CD4-positive, alpha-beta T cell treated with Interferon alpha-2 for 1 hour (primary cell): ENCODE results near the gene MYO7A.

Experiments
- DNase-seq, 2 donors: peaks; one replicate each; pipeline ENCODE4 v3.0.0-alpha.2; 2020 to 2022

Gene MYO7A

DNA sequence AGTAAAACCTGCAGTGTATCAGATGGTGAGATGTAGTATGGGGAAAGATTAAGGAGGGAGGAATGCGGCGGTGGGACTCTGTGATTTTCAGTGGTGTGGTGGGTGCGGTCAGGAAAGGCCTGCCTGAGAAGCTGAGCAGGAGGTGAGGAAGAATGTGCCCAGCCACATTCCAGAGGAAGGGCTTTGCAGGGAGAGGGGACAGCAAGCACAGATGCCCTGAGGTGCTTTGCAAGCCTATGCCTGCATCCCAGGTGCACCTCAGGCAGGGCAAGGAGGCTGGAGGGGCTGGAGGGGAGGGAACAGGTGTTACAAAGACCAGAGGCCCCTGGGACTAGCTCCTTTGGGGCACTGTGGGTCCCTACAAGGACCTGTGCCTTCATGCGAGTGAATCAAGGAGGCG, 42.1 kb downstream of the MYO7A start:
- DNase-seq, result no peak

DNA sequence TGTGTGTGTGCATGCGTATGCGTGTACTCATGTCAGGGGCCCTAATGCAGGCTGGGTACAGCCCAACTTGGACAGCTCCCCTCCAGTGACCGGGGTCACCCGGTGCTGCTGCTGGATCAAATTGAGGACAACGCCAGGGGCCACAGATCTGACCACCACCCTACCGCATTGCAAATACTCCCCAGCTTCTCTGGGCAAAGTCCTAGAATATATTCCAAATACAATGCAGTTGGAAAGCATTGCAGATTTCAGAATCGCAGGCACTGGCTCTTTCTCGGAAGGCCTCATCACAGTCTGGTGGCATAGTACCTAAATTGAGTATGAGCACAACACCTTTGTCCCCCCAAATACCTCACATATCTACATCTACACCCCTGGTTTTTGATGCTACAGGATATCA, 43.2 kb downstream of the MYO7A start:
- DNase-seq, result no peak

- DNase-seq, result no peak
Observed at GRCh38 chr11:77171885-77172665, 44.0 kb downstream of the MYO7A start.

- no peak for DNase-seq
Observed at GRCh38 chr11:77172666-77172982, 44.6 kb downstream of the MYO7A start.

DNA sequence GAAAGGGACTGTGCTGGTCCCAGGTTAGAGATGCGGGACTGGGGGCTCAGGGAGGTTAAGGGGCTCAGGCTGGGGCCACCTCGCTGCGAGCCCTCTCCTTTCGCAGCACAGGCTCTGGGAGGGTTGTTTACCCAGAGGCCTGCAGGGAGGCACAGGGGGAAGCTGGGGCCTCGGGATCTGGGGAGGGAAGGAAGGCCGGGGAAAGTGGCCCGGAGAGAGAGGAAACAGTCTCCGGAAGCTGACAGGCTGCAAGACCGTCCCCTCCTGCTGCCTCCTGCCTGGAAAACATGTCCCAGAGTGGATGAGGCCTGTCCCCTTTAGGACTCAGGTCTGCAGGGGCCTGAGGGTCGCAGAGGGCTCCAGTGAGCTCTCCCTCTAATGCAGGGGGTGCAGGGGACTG, 45.4 kb downstream of the MYO7A start:
- no peak for DNase-seq

DNA sequence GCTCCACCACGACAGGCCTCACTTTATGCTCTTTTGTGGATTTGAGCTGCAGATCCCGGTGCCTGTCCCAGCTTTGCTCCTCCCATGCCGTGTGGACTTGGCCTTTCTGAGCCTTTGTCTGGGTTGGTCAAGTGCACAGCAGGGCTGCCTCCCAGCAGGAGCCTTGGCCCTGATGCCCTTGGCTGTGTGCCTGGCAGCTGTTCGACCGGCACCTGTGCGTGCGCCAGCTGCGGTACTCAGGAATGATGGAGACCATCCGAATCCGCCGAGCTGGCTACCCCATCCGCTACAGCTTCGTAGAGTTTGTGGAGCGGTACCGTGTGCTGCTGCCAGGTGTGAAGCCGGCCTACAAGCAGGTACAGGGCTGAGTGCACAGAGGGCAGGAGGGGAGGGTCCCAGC, 46.5 kb downstream of the MYO7A start:
- no peak for DNase-seq

DNA sequence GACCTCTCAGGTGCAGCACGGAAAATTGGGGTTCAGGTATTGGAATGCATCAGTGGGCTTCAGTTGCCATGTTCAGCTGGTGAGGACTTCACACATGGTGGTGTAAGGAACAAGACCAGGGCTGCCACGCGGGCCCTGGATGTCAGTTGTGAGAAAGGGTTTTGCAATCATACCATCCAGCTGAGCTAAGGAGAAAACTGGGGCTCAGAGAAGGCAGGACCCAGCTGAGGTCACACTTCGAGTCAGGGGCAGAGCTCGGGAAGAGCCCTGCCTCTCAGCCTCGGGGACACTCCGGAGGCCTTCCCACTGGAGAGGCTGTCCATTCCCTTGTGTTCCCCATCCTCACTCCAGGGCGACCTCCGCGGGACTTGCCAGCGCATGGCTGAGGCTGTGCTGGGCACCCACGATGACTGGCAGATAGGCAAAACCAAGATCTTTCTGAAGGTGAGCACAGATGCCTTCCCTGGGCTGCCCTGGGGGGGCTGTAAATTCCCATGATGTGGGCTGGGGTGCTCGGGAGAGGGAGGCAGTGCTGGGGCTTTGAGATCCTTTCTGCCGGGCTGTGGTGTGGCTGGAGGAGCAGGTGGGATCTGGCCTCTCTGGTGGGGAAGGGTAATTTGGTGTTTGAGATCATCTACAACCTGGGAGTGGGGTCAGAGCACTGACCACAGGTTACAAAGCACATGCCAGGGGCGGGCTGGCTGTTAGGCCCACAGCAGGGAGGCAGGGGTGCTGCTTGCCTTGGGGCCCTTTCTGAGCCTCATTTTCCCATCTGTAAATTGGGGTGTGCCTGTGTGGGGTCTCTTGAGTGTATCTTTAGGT, 47.2 kb downstream of the MYO7A start:
- no peak for DNase-seq

DNA sequence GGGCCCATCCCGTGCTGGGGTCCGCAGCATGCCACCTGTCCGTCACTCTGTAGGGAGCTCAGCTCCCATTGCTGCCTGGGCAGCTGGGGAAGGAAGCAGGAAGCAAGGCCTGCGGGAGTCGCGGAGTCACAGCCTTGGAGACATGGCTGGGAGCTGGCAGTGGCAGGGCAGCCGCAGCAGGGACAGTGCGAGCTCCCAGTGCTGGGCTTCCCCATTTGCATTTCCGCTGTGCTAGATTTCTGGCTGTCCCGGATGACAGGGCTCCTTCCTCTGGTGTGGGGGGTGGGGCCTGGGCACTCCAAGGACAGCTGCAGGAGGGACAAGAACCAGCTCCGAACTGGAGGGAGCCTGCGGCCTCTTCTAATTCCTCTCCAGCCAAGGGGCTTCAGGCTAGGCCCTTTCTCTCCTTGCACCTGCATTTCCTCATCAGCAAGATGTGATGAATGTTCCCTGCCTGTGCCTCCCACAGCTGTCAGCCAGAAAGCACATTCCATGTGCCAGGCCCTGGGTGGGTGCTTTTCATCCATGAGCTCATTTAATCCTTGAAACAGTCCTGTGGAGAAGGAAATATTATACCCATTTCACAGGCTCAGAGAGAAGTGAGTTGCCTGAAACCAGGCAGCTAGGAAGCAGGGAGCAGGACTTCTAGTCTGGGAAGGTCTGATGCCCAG, 48.0 kb downstream of the MYO7A start:
- peak in 1 of 2 donors; percentile 41 for DNase-seq

DNA sequence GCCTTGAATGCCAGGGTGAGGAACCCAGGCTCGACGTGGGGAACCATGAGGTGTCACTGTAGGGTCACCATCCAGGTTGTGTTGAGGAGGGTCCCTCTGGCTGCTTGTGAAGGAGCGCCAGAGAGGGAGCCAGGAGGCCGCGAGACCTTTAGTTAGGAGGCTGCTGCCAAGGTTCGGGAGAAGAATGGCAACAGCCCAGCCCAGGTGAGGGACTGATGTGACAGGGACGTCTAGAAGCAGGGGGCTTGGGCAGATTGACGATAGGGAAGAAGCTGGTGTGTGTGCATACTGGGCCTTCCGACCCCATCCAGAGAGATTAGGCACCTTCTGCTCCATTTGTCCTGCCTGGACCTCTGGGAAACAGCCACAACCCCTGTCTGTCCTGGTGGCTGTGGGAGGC, 49.0 kb downstream of the MYO7A start:
- DNase-seq, result no peak

DNA sequence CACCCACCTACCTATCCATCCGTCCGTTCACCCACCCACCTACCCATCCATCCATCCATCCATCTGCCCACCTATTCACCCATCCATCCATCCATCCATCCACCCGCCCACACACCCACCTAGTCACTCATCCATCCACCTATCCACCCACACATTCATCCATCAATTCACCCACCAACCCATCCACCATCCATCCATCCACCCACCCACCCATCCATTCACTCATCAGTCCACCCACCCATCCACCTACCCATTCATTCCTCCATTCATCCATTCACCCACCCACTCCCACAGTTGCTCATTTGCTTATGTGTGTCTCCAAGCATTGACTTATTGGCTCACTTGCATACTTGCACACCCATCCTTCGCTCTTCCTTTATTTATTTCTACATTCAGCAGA, 50.1 kb downstream of the MYO7A start:
- no peak for DNase-seq

DNA sequence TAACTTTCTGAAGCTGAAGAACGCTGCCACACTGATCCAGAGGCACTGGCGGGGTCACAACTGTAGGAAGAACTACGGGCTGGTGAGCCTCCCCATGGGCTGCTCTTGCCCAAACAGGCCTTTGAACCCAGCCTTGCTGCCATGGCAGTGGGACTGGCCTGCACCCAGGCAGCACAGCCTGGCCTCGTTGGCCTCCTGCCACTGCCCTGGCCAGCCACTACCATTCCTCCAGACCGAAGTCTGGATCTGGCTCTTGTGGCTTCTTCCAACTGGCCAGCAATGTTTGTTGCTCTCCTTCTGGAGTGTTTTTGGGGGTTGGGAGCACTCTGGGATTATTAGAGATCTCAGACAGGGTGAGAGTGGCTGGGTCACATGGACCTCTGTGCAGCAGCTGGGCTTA, 51.0 kb downstream of the MYO7A start:
- no peak for DNase-seq

DNA sequence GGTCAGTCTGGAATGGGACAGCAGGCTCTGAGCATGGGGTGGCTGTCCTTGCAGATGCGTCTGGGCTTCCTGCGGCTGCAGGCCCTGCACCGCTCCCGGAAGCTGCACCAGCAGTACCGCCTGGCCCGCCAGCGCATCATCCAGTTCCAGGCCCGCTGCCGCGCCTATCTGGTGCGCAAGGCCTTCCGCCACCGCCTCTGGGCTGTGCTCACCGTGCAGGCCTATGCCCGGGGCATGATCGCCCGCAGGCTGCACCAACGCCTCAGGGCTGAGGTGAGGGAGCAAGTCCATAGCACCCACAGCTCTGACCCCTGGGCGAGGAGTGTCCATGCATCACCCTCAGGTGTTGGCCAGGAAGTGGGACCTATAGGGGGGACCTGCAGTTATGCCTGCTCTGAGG, 51.6 kb downstream of the MYO7A start:
- DNase-seq, result no peak

- DNase-seq, result no peak
Observed at GRCh38 chr11:77180346-77180745, 52.3 kb downstream of the MYO7A start.

GRCh38 chr11:77181226-77181625, 53.2 kb downstream of the MYO7A start:
- DNase-seq, result no peak

GRCh38 chr11:77181799-77182541, 53.9 kb downstream of the MYO7A start:
- no peak for DNase-seq

DNA sequence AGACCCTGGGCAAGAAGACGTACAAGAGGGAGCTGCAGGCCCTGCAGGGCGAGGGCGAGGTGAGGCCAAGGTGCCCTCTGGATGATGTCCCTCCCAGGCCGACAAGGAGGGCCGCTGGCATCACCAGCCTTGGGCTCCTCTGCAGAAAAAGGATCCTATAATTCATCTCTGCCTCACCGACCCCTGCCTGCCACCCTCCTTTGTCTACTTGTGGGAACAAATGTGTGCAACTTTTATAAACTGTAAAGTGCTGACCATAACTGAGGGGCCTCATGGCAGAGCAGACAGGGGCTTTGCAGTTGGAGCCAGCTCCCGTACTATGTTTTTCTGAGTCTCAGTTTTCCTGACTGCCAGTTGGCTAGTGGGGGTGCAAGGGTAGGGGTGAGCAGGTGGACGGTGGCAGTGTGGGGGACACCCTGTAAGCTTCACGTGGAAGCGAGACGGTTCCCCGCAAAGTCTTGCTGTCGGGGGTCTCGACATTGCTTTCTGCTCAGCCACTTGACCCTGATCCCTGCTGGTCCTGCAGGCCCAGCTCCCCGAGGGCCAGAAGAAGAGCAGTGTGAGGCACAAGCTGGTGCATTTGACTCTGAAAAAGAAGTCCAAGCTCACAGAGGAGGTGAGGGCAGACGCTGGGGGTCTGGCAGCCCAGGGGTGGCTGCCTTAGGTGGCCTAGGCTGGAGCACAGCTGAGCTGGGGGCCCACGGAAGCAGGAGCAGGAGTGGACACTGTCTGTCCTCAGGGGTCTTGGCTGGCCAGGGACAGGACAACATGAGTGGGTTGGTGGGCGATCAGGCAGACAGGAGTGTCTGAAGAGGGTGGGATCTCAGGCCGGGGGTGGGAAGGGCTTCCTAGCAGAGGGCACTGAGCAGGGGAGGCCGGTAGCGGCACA, 54.7 kb downstream of the MYO7A start:
- DNase-seq, result no peak

DNA sequence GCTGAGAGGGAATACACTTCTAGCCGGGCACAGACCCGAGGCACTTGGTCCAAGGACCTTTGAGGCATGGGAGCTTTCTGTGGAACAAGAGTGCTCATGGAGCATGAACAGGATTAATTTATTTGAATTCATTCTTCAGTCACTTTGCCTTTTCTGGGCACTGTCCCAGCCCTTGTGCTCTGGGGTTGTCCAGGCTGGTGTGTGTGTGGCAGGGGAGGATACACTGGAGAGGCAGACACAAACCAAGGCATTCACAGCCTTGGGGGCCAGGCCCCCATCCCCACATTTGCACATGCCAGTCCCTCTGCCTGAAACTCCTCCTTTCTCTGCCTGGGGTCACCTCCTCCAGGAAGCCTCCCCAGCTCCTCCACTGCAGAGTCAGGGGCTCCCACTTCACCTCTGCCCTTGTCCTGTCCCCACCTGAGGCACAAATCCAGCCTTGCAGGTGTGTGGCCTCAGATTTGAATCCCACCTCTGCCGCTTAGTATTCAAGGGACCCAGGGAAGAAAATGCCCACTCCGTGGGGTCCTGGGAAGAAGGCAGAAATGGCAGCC, 55.5 kb downstream of the MYO7A start:
- DNase-seq, result no peak

DNA sequence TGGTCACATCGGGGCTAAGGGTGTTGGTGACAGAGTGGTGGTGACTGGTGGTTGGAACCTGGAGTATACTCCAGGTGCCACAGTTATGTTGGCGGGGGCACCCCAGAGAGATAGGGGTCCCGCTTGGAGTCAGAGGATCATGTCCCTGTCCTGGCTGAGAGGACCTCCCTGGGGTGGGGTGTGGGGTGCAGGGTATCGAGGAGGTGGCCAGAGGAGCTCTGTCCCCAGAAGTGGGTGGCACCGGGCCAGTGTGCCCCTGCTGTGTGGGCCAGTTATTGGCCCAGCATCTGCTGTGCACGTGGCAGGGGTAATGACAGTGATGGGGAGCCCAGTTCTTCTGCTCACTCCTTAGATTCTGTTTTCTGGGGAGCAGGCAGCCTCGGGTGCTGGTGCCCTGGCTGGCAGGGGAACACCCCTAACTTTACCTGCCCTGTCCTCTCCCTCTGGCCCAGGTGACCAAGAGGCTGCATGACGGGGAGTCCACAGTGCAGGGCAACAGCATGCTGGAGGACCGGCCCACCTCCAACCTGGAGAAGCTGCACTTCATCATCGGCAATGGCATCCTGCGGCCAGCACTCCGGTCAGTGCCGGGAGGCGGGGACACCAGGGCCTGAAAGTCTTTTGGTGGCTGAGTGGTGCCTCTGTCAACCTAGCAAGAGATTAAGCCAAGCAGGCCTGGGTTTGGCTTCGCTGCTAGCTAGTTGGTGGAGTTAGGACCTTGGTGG, 56.3 kb downstream of the MYO7A start:
- no peak for DNase-seq

- DNase-seq, result no peak
Observed at GRCh38 chr11:77186302-77186701, 58.3 kb downstream of the MYO7A start.

DNA sequence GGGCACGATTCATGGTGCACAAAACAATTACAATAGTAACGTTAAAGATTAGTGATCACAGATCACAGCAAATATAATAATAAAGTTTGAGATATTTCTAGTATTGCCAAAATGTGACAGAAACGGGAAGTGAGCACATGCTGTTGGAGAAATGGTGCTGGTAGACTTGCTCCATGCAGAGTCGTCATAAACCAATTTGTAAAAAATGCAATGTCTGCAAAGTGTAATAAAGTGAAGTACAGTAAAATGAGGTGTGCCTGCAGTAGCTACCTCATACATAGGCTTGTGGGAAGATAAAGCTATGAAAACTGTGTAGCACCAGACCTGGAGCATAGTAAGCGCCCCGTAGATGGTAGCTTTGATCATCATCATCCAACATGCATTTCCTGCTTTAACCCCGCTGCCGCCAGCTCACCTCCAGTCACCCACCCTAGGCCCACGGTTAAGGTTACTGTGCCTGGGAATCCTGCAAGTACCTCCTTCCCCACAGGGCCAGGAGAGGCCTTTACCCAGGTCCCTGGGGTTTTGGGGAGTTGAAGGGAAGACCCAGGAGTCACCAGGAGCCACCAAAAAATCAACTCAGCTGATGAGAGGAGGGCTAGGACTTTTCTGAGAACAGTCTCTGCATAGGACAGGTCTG, 59.2 kb downstream of the MYO7A start:
- no peak for DNase-seq
